Psoas muscle (tissue), 8 donors: Measurements from ENCODE around the gene ROR2. TPM values are rescaled to one million over a fixed set of nuclear protein-coding genes. Genes with fewer than 3 reads are reported as not detected.

ENCODE experiments used
- ATAC-seq, 4 donors: fragments of 200-7000 bp; cut with Tn5 transposase; one replicate each; pipeline ENCODE4 v1.9.1; 2020; ENCODE audit warnings: moderate library complexity in 3 of 4, mild to moderate bottlenecking in 2 of 4
- DNase-seq, 2 donors: peaks; one replicate each; pipeline ENCODE4 v3.0.0-alpha.2; 2020
- H3K27ac ChIP-seq: fragments of 200-600 bp; one replicate; pipeline ENCODE4 v1.8.0; 2022
- H3K27me3 ChIP-seq, 3 donors: fragments of 200-600 bp in 1 of 3; one replicate each; pipeline versions ENCODE4 v1.6.1 to v1.8.0; 2013 to 2022; ENCODE audit warnings: low read length in 2 of 3, mild to moderate bottlenecking in 2 of 3, moderate library complexity in 1 of 3; ENCODE audit not compliant: insufficient read depth in 3 of 3
- H3K36me3 ChIP-seq, 2 donors: fragments of 200-600 bp in 1 of 2; one replicate each; pipeline versions ENCODE4 v1.6.1 to v1.8.0; 2013 to 2022; ENCODE audit warnings: low read depth in 1 of 2, mild to moderate bottlenecking in 1 of 2, moderate library complexity in 1 of 2; ENCODE audit not compliant: insufficient read depth in 1 of 2
- H3K4me1 ChIP-seq: fragments of 200-600 bp; one replicate; pipeline ENCODE4 v1.8.0; 2022
- H3K4me3 ChIP-seq: fragments of 200-600 bp; one replicate; pipeline ENCODE4 v1.8.0; 2022; ENCODE audit warnings: mild to moderate bottlenecking
- H3K9me3 ChIP-seq: fragments of 200-600 bp; one replicate; pipeline ENCODE4 v1.8.0; 2022
- WGBS, 3 donors: extraction: QIAGEN DNeasy Blood & Tissue Kit; methylation state at CpG; one replicate each; pipeline versions ENCODE4 v1.1.6 to v1.1.7; 2013; 5-methylcytosine and 5-hydroxymethylcytosine counted together
- intact Hi-C, 2 donors: fragments of 100-400 bp; cut with DNase I; formaldehyde crosslinking; loops; one replicate each; pipeline versions ENCODE4 v1.11.0 to v1.14.2; 2022
- polyA plus RNA-seq, 3 donors: library from polyadenylated mRNA; stranded (reverse); fragments of 200-250 nt; gene quantifications; one replicate each; pipeline ENCODE4 v1.2.3, GENCODE V29; 2013
- total RNA-seq, 4 donors: library from RNA; stranded (reverse); fragmentation: NEBNext Ultra II Directional in 2 of 4; extraction: Animal tissue kit (Norgen Biotek cat#: 25700) in 2 of 4; gene quantifications; one replicate each; pipeline versions ENCODE4 v1.2.1 to v1.2.4, GENCODE V29; 2021 to 2023
- TF ChIP-seq, protein P1 (sequence below): fragments of 200-600 bp; IDR thresholded peaks from one replicate; pipeline ENCODE4 v1.8.0; 2022; ENCODE audit warnings: antibody characterized with exemption
- donor health status: healthy with polysubstance abuse.
- donor health status: DM: no; HTN: no; CAD: no; lungs with moderate emphysema.
- donor health status: Bipolar disorder and iron deficiency.
- donor health status: healthy.
- donor health status: DM: yes; HTN: yes; CAD: no.
- donor health status: DM: no; HTN: no; CAD: no.
- donor health status: DM: no; HTN: no; CAD: no.
- donor health status: DM: yes; HTN: yes; CAD: no.

Gene ROR2
- total and polyA plus RNA-seq, 7 donors, result 0.05 to 0.52 (median 0.15) TPM

DNA sequence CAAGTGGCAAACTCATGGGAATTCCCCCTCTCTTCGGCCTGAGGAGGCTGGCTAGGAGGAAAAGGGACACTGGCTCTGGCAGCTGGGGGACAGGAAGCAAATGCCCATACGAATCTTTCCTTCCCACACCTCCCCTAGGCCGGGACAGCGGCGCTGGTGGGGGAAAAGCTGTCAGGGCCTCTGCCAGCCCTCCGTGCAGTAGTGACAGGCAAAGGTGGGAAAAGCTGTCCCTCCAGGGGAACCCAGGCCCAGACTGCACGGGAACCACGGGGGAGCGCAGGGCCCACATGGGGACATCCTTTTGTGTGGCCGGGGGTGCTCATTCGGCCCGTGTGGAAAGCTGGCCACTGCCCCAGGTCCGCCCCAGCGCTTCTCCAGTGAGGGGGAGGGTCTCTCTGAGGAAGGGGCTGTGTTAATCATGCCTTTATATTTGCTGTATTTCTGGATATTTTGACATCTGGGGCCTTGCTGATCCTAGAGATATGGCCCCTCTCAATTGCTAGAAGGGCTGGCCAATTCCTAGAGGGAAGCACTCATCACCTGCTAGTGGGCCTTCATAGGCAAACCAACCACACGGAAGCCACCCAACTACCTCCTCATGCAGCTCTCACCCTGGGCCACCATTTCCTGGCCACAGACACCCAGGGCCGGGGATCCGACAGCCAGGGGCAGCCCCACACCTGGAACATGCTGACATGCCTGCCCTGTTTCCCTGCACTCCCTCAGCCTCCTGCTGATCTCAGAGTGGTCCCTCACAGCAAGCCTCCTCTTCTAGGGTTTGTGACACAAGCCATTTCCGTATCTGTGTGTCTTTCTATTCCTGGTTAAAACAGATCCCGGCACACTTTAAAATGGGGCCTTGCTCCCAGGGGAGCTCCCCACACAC lies 138.8 kb downstream of the ROR2 start:
- Histone ChIP-seq H3K36me3 (no peaks in the 10 kb centered on the region), H3K27ac (no peak overlapping the region), H3K9me3 (no peaks in the 10 kb centered on the region), H3K4me1 (no peaks in the 10 kb centered on the region), H3K4me3 (no peak overlapping the region), H3K27me3 (no peaks in the 10 kb centered on the region)
- intact Hi-C loops, result no loop called here
- 82 to 88% (median 84%) methylated on average over 19 of the region's 19 CpGs for WGBS, 3 donors
- TF ChIP-seq, protein P1, sequence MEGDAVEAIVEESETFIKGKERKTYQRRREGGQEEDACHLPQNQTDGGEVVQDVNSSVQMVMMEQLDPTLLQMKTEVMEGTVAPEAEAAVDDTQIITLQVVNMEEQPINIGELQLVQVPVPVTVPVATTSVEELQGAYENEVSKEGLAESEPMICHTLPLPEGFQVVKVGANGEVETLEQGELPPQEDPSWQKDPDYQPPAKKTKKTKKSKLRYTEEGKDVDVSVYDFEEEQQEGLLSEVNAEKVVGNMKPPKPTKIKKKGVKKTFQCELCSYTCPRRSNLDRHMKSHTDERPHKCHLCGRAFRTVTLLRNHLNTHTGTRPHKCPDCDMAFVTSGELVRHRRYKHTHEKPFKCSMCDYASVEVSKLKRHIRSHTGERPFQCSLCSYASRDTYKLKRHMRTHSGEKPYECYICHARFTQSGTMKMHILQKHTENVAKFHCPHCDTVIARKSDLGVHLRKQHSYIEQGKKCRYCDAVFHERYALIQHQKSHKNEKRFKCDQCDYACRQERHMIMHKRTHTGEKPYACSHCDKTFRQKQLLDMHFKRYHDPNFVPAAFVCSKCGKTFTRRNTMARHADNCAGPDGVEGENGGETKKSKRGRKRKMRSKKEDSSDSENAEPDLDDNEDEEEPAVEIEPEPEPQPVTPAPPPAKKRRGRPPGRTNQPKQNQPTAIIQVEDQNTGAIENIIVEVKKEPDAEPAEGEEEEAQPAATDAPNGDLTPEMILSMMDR, result no peak
- peak in 1 of 2 donors; percentile 20 for DNase-seq
- ATAC-seq, result no peak

DNA sequence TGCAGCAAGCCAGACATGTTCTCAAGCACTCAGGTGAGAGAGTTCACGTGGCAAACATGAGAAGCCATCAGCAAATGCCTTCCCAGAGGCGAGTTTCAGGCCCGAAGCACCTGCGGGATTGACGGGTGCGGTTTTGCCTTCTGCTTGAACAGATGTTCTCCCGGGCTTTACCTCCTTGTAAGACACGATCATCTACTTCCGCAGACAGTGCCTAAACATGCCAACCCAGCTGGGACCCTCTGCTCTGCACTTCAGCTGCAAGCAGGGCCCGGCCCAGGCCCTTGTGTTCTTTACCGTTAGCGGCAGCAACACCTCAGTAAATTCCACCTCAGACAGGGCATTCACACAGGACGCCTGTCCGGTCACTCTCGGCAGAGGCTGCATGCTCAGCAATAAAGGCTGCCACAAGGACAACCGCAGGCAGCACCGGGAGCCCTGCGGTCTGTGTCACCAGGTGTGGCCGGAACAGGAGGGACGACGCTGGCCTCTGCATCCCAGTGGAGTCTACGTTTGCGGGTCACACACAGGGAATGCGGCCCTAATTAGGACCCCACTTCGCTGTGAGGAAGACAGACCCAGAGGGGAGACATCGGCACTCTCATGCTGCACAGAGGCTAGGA lies 139.6 kb downstream of the ROR2 start:
- peaks cover 0 to 5% (median 0%) of the 10 kb centered on the region in 3 donors for H3K27me3 ChIP-seq
- TF ChIP-seq, protein P1, result no peak
- DNase-seq (peak in 1 of 2 donors; percentile 18), ATAC-seq (no peak)
- H3K36me3 ChIP-seq, result no peaks in the 10 kb centered on the region
- intact Hi-C loops, result no loop called here
- no peak overlapping the region for H3K4me3 ChIP-seq
- no peaks in the 10 kb centered on the region for H3K4me1 ChIP-seq
- H3K27ac ChIP-seq, result no peak overlapping the region
- no peaks in the 10 kb centered on the region for H3K9me3 ChIP-seq
- WGBS, 3 donors, result 90 to 92% (median 91%) methylated on average over 26 of the region's 26 CpGs

DNA sequence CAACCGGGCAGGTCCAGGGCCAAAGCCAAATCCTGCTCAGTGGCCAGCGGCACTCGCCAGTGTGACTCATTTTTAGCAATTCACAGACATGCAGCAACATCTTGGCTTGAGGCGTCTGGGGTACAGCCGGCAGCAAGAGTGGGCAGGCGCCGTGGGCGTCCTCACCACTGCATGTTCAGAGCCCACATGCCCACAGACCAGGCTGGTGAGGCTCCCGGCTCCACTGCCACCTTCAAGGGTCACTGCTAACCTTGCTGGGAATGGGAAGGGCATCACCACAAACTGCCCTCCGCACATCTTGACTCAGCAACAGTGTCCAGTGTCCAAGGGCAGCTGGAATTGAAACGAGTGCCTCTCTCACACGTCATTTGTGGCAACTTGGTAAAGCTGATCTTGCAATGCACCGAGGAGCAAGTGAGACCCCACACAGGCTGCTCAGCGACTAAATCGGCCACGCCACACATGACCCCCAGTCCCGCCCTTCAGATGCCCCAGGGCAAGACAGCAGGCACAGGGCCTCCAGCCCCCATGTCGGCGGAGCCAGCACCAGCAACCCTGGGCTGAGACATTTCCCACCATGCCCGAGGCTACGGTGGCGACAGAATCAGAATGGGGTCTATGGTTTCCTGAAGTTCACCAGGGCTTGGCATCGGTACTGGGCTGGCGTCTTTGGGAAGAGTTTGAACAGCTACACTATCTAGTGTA lies 140.3 kb downstream of the ROR2 start:
- Histone ChIP-seq H3K36me3 (no peaks in the 10 kb centered on the region), H3K4me1 (no peaks in the 10 kb centered on the region), H3K4me3 (no peak overlapping the region), H3K27ac (no peak overlapping the region), H3K27me3 (peaks cover 0 to 6% (median 0%) of the 10 kb centered on the region in 3 donors), H3K9me3 (no peaks in the 10 kb centered on the region)
- peak in 1 of 2 donors; percentile 40 for DNase-seq
- TF ChIP-seq, protein P1, result no peak
- ATAC-seq, result peak in 1 of 4 donors; percentile 35
- WGBS, 3 donors, result 68 to 83% (median 71%) methylated on average over 24 of the region's 24 CpGs
- intact Hi-C loops, result no loop called here

DNA sequence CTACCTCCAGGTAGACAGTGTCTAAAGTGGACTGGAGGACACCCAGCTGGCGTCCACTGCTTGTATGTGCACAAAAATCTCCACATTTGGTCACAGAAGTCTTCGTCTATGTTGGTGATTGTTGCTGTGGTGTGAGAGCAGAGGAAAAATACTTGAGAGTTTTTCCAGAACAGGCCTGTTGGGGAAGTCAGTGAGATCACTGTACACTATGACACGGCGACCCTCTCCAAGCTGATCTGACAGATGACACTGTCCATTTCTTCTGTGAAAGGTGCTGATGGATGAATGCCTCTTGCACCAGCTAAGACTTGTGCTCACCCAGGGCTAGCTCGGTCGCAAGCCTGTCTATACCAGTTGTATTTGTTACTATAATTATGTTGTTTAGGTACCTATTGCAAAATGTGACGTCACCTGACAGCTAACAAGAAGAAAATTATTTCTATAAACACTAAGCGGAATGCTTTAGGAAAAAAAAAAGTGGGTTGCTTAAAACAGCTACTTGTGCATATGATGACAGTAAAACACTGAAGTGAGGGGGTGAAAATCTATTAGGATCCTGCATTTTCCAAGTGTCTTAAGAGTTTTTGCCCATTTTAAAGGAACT lies 142.3 kb downstream of the ROR2 start:
- 89 to 90% (median 89%) methylated on average over 8 of the region's 8 CpGs for WGBS, 3 donors
- Histone ChIP-seq H3K27me3 (peaks cover 0 to 9% (median under 1%) of the 10 kb centered on the region in 3 donors), H3K9me3 (no peaks in the 10 kb centered on the region), H3K36me3 (no peaks in the 10 kb centered on the region), H3K4me3 (no peak overlapping the region), H3K4me1 (no peaks in the 10 kb centered on the region), H3K27ac (no peak overlapping the region)
- ATAC-seq (no peak), DNase-seq (peak in 1 of 2 donors; percentile 0)
- intact Hi-C loops, result no loop called here
- TF ChIP-seq, protein P1, result no peak
